NCI-H345 treated with DMSO at 0.1 percent for 48 hours (cell line): ENCODE measurements around the gene PFKFB2.
A peak's percentile ranks its signal among the peaks of the same experiment; 100 is the strongest.

Source experiments
- DNase-seq: peaks from one replicate; lab custom pipeline; 2025; ENCODE audit not compliant: unreplicated experiment; lab: John Stamatoyannopoulos, UW

Gene PFKFB2

GRCh38 chr1:207063014-207063413, 9.9 kb downstream of the PFKFB2 start:
- no peak for DNase-seq

- no peak for DNase-seq
These were observed 11.5 kb downstream of the PFKFB2 start for GRCh38 chr1:207064561-207064960.

GRCh38 chr1:207067185-207067584, 14.1 kb downstream of the PFKFB2 start:
- no peak for DNase-seq

- no peak for DNase-seq
These were observed 14.6 kb downstream of the PFKFB2 start for GRCh38 chr1:207067665-207068064.

GRCh38 chr1:207069061-207069460, 16.0 kb downstream of the PFKFB2 start:
- DNase-seq, result no peak

- no peak for DNase-seq
These were observed 16.9 kb downstream of the PFKFB2 start for GRCh38 chr1:207069858-207070506.

GRCh38 chr1:207070811-207071210, 17.7 kb downstream of the PFKFB2 start:
- DNase-seq, result no peak

- DNase-seq, result no peak
These were observed 18.4 kb downstream of the PFKFB2 start for GRCh38 chr1:207071426-207071825.

GRCh38 chr1:207072233-207072632, 19.2 kb downstream of the PFKFB2 start:
- DNase-seq, result no peak

GRCh38 chr1:207073906-207074820, 21.1 kb downstream of the PFKFB2 start:
- DNase-seq, result no peak

- no peak for DNase-seq
These were observed 23.3 kb downstream of the PFKFB2 start for GRCh38 chr1:207076181-207076955.

- no peak for DNase-seq
These were observed 23.9 kb downstream of the PFKFB2 start for GRCh38 chr1:207077012-207077411.

- DNase-seq, result peak; percentile 43
These were observed 24.6 kb downstream of the PFKFB2 start for GRCh38 chr1:207077470-207078377.

GRCh38 chr1:207078578-207079132, 25.6 kb downstream of the PFKFB2 start:
- no peak for DNase-seq

- no peak for DNase-seq
These were observed 26.7 kb downstream of the PFKFB2 start for GRCh38 chr1:207079706-207080241.

GRCh38 chr1:207081088-207081487, 28.0 kb downstream of the PFKFB2 start:
- DNase-seq, result no peak

GRCh38 chr1:207081806-207082205, 28.7 kb downstream of the PFKFB2 start:
- DNase-seq, result no peak

- DNase-seq, result no peak
These were observed 31.2 kb downstream of the PFKFB2 start for GRCh38 chr1:207084232-207084631.

GRCh38 chr1:207084701-207085180, 31.7 kb downstream of the PFKFB2 start:
- peak; percentile 41 for DNase-seq

GRCh38 chr1:207085887-207086286, 32.8 kb downstream of the PFKFB2 start:
- DNase-seq, result no peak
